ENCODE data around the gene KRT81.

- TF ChIP-seq PRRX2 (CRISPR knock-in tag; IDR thresholded peaks at IDR 0.05) (no peak), CTCF (IDR thresholded peaks at IDR 0.05) (no peak), GTF2I (CRISPR knock-in tag; conservative IDR thresholded peaks at IDR 0.05) (no peak), CREM (CRISPR knock-in tag; IDR thresholded peaks at IDR 0.05) (no peak), JUN (CRISPR knock-in tag; IDR thresholded peaks at IDR 0.05) (no peak), IRF1 (CRISPR knock-in tag; IDR thresholded peaks at IDR 0.05) (no peak), TEAD4 (CRISPR knock-in tag; IDR thresholded peaks at IDR 0.05) (no peak), ETV6 (CRISPR knock-in tag; IDR thresholded peaks at IDR 0.05) (no peak), MXD4 (CRISPR knock-in tag; IDR thresholded peaks at IDR 0.05; ENCODE audit: borderline replicate concordance) (no peak), ARID4B (CRISPR knock-in tag; IDR thresholded peaks at IDR 0.05; ENCODE audit: borderline replicate concordance) (no peak)
- TF ChIP-seq, protein P1, sequence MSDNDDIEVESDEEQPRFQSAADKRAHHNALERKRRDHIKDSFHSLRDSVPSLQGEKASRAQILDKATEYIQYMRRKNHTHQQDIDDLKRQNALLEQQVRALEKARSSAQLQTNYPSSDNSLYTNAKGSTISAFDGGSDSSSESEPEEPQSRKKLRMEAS (CRISPR knock-in tag; IDR thresholded peaks at IDR 0.05) = no peak
Observed at GRCh38 chr12:52335598-52336262, 44.4 kb upstream of the KRT81 start.

Measured in WTC11 (cell line).